ENCODE data around the gene GPRC5C. TPM values are rescaled to one million over a fixed set of nuclear protein-coding genes. Genes with fewer than 3 reads are reported as not detected.

Gene GPRC5C
- total and polyA plus RNA-seq, 9 of the 15 experiments (the other 6 are each of a cell fraction or from before 2014, with no cell fraction given), result 0.28 to 9.0 (median 4.1) TPM

DNA sequence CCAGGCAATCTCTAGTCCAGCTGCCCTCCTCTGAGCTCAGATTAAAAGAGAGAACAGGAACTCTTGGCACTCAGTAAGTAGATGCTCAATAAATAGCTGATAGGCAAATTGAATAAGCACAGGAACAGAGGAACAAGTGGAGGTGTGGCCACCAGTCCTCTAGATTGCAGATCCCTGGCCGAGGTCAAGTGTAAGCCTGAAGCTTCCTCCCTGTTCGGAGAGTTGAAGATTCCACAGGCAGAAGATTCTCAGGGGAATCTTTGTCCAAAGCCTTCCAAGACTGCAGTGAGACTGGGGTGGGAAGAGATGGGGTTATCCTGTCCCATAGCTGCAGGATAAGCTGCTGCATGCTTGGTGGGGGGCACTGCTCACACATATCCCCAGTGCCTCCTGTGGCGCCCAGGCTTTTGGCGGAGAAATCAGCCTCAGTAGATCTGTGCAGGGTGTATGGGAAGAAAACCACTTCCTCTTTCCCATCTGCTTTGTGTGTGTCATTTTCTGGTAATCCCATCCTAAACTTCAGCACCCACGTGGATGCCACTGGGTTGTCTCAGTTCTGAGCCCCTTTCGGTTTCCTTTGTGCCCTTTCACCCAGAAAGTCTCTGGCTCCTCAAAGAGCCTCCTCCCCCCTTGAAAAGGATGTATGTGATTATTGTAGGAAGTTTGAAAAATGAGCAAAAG, 46.7 kb downstream of the GPRC5C start (continued):
- TF ChIP-seq, protein P1, sequence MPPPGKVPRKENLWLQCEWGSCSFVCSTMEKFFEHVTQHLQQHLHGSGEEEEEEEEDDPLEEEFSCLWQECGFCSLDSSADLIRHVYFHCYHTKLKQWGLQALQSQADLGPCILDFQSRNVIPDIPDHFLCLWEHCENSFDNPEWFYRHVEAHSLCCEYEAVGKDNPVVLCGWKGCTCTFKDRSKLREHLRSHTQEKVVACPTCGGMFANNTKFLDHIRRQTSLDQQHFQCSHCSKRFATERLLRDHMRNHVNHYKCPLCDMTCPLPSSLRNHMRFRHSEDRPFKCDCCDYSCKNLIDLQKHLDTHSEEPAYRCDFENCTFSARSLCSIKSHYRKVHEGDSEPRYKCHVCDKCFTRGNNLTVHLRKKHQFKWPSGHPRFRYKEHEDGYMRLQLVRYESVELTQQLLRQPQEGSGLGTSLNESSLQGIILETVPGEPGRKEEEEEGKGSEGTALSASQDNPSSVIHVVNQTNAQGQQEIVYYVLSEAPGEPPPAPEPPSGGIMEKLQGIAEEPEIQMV (tag; conservative IDR thresholded peaks at IDR 0.05; ENCODE audit: low read depth), result no peak
- TF ChIP-seq ERF (CRISPR knock-in tag; IDR thresholded peaks at IDR 0.05) (no peak), SPI1 (IDR thresholded peaks at IDR 0.05; ENCODE audit: borderline replicate concordance, low read depth, low read length) (peak; percentile 98), ZNF717 (CRISPR knock-in tag; IDR thresholded peaks at IDR 0.05) (no peak), KHSRP (IDR thresholded peaks at IDR 0.05) (no peak), PYGO2 (tag; IDR thresholded peaks at IDR 0.05) (no peak), CBFA2T2 (conservative IDR thresholded peaks at IDR 0.05) (no peak), ZNF41 (CRISPR knock-in tag; conservative IDR thresholded peaks at IDR 0.05) (no peak), SRSF1 (IDR thresholded peaks at IDR 0.05; ENCODE audit: low read depth, low read length) (no peak), ARHGAP35 (IDR thresholded peaks at IDR 0.05; ENCODE audit: partially characterized antibody) (no peak), CHD1 (IDR thresholded peaks at IDR 0.05; ENCODE audit: low read length) (no peak), PTRF (tag; IDR thresholded peaks at IDR 0.05) (no peak), CBX2 (IDR thresholded peaks at IDR 0.05; ENCODE audit: insufficient read depth, low read length, poor library complexity, severe bottlenecking) (no peak), ZBTB8A (IDR thresholded peaks at IDR 0.05; ENCODE audit: partially characterized antibody) (no peak), NFATC3 (IDR thresholded peaks at IDR 0.05) (no peak), MYC (IDR thresholded peaks at IDR 0.05; ENCODE audit: low read depth, low read length) (0 out of 2 replicates have a peak, but pooled peaks have one; percentile 17), MYC (CRISPR knock-in tag; IDR thresholded peaks at IDR 0.05; ENCODE audit: borderline replicate concordance, low read depth) (no peak), RUNX1 (IDR thresholded peaks at IDR 0.05; ENCODE audit: low read depth) (no peak), CBX3 (IDR thresholded peaks at IDR 0.05; ENCODE audit: borderline replicate concordance in 1 of 2, low read length in 2 of 2) (no peak), DMBX1 (CRISPR knock-in tag; IDR thresholded peaks at IDR 0.05; ENCODE audit: borderline replicate concordance) (no peak)
- TF ChIP-seq, protein P2, sequence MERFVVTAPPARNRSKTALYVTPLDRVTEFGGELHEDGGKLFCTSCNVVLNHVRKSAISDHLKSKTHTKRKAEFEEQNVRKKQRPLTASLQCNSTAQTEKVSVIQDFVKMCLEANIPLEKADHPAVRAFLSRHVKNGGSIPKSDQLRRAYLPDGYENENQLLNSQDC (CRISPR knock-in tag; IDR thresholded peaks at IDR 0.05), result no peak
- TF ChIP-seq, protein P3, sequence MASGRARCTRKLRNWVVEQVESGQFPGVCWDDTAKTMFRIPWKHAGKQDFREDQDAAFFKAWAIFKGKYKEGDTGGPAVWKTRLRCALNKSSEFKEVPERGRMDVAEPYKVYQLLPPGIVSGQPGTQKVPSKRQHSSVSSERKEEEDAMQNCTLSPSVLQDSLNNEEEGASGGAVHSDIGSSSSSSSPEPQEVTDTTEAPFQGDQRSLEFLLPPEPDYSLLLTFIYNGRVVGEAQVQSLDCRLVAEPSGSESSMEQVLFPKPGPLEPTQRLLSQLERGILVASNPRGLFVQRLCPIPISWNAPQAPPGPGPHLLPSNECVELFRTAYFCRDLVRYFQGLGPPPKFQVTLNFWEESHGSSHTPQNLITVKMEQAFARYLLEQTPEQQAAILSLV (tag; IDR thresholded peaks at IDR 0.05), result no peak
- TF ChIP-seq, protein P4, sequence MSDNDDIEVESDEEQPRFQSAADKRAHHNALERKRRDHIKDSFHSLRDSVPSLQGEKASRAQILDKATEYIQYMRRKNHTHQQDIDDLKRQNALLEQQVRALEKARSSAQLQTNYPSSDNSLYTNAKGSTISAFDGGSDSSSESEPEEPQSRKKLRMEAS (CRISPR knock-in tag; IDR thresholded peaks at IDR 0.05), result peak; percentile 57
- TF ChIP-seq, protein P5, sequence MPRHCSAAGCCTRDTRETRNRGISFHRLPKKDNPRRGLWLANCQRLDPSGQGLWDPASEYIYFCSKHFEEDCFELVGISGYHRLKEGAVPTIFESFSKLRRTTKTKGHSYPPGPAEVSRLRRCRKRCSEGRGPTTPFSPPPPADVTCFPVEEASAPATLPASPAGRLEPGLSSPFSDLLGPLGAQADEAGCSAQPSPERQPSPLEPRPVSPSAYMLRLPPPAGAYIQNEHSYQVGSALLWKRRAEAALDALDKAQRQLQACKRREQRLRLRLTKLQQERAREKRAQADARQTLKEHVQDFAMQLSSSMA (CRISPR knock-in tag; IDR thresholded peaks at IDR 0.05), result no peak
